ENCODE measurements around the gene RPL19. TPM values are rescaled to one million over a fixed set of nuclear protein-coding genes. Genes with fewer than 3 reads are reported as not detected.

The RPL19 gene
- total RNA-seq, 2 donors from 2014 or later = 1,534 to 2,029 TPM

- 66 to 68% methylated on average over 10 of the region's 10 CpGs for WGBS, 2 donors
- no peaks in the 10 kb centered on the region for H3K9me3 ChIP-seq
- H3K4me3 ChIP-seq = no peak overlapping the region
- TF ChIP-seq POLR2A (IDR thresholded peaks at IDR 0.05) (no peak), CTCF (IDR thresholded peaks at IDR 0.05) (no peak)
- H3K36me3 ChIP-seq (replicated peaks in 1 of 2; ENCODE audit: insufficient read depth in 1 of 2, low read depth in 2 of 2) = no peaks in the 10 kb centered on the region
- no peaks in the 10 kb centered on the region for H3K27me3 ChIP-seq
- intact Hi-C loops (cut with DNase I) = no loop called here
- H3K4me1 ChIP-seq = peaks cover 24% of the 10 kb centered on the region
- DNase-seq (no peak), ATAC-seq (no peak)
- no peak overlapping the region for H3K27ac ChIP-seq
Measured at GRCh38 chr17:39175695-39176093, 24.4 kb upstream of the RPL19 start.

GRCh38 chr17:39177256-39177655, 22.8 kb upstream of the RPL19 start:
- H3K27me3 ChIP-seq = no peaks in the 10 kb centered on the region
- peaks cover 10% of the 10 kb centered on the region for H3K4me1 ChIP-seq
- WGBS, 2 donors = 82 to 94% methylated on average over 6 to 12 of the region's 12 CpGs
- ATAC-seq (no peak), DNase-seq (no peak)
- H3K9me3 ChIP-seq = no peaks in the 10 kb centered on the region
- no peak overlapping the region for H3K27ac ChIP-seq
- intact Hi-C loops (cut with DNase I) = no loop called here
- TF ChIP-seq POLR2A (IDR thresholded peaks at IDR 0.05) = no peak
- TF ChIP-seq CTCF (IDR thresholded peaks at IDR 0.05) = no peak
- no peak overlapping the region for H3K4me3 ChIP-seq
- H3K36me3 ChIP-seq (replicated peaks in 1 of 2; ENCODE audit: insufficient read depth in 1 of 2, low read depth in 2 of 2) = no peaks in the 10 kb centered on the region

GRCh38 chr17:39178536-39178935, 21.5 kb upstream of the RPL19 start:
- no peak overlapping the region for H3K27ac ChIP-seq
- peaks cover 5% of the 10 kb centered on the region for H3K4me1 ChIP-seq
- DNase-seq (no peak), ATAC-seq (no peak)
- H3K36me3 ChIP-seq (replicated peaks in 1 of 2; ENCODE audit: insufficient read depth in 1 of 2, low read depth in 2 of 2) = no peaks in the 10 kb centered on the region
- no peaks in the 10 kb centered on the region for H3K27me3 ChIP-seq
- intact Hi-C loops (cut with DNase I) = no loop called here
- no peaks in the 10 kb centered on the region for H3K9me3 ChIP-seq
- no peak for TF ChIP-seq CTCF (IDR thresholded peaks at IDR 0.05)
- no peak for TF ChIP-seq POLR2A (IDR thresholded peaks at IDR 0.05)
- H3K4me3 ChIP-seq = no peak overlapping the region
- 86 to 95% methylated on average over 4 of the region's 4 CpGs for WGBS, 2 donors

DNA sequence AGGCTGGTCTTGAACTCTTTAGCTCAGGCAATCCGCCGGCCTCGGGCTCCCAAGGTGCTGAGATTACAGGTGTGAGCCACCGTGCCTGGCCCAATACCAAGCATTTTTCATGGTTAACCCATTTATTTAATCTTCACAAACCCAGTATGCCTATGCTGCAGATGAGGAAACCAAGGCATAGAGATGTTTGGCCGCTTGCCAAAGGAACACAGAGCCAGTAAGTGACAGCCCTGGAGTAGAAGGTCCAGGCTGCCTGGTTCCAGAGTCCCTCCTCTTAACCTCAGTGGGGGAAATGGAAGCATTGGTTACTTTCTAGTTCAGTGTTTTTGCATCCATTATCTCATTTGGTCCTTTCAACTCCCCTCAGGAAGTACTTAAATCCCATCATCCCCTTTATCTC, 18.8 kb upstream of the RPL19 start:
- Histone ChIP-seq H3K9me3 (no peaks in the 10 kb centered on the region), H3K36me3 (replicated peaks in 1 of 2; ENCODE audit: insufficient read depth in 1 of 2, low read depth in 2 of 2) (no peaks in the 10 kb centered on the region), H3K27me3 (no peaks in the 10 kb centered on the region), H3K27ac (no peak overlapping the region), H3K4me3 (no peak overlapping the region), H3K4me1 (no peaks in the 10 kb centered on the region)
- DNase-seq = no peak
- intact Hi-C loops (cut with DNase I) = no loop called here
- no peak for ATAC-seq
- WGBS, 2 donors = 72 to 73% methylated on average over 5 of the region's 5 CpGs
- no peak for TF ChIP-seq CTCF (IDR thresholded peaks at IDR 0.05)
- TF ChIP-seq POLR2A (IDR thresholded peaks at IDR 0.05) = no peak

DNA sequence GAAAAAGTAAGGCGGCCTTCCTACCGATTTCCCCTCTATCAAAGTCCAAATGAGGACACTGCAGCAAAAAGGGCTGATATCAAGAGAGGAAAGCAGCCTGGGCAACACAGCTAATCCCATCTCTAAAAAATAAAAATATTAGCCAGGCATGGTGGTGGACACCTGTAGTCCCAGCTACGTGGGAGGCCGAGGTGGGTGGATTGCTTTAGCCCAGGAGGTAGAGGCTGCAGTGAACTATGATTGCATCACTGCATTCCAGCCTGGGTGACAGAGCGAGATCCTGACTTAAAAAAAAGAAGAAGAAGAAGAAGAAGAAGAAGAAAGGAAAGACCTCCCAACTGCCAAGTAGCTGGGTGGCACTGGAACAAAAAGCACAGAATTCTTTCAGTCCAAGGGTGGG, 17.0 kb upstream of the RPL19 start:
- no peaks in the 10 kb centered on the region for H3K27me3 ChIP-seq
- WGBS, 2 donors = 88 to 95% methylated on average over 5 of the region's 5 CpGs
- no peaks in the 10 kb centered on the region for H3K4me1 ChIP-seq
- intact Hi-C loops (cut with DNase I) = no loop called here
- H3K36me3 ChIP-seq (replicated peaks in 1 of 2; ENCODE audit: insufficient read depth in 1 of 2, low read depth in 2 of 2) = no peaks in the 10 kb centered on the region
- no peak for TF ChIP-seq POLR2A (IDR thresholded peaks at IDR 0.05)
- no peak for TF ChIP-seq CTCF (IDR thresholded peaks at IDR 0.05)
- ATAC-seq = no peak
- H3K4me3 ChIP-seq = no peak overlapping the region
- H3K9me3 ChIP-seq = no peaks in the 10 kb centered on the region
- DNase-seq = no peak
- H3K27ac ChIP-seq = no peak overlapping the region

All from body of pancreas (tissue), 4 donors.